GM12878 (cell line): ENCODE measurements around the gene TBPL2. TPM values are rescaled to one million over a fixed set of nuclear protein-coding genes. Genes with fewer than 3 reads are reported as not detected.
"Not testable (repeated sequence)": the region's sequence is repeated elsewhere in the genome, so short reads cannot be mapped to it uniquely, and the experiment has no call there.

Experiments used
- ATAC-seq: fragments of 200-7000 bp; cut with Tn5 transposase; 3 replicates; pipeline ENCODE4 v1.9.1; 2020; ENCODE audit warnings: mild to moderate bottlenecking, moderate library complexity
- BruUV-seq: library from RNA; stranded (reverse); fragments of 400-500 nt; replicated peaks from 2 replicates; lab custom pipeline; 2021; lab: Mats Ljungman, UMichigan
- CTCF ChIA-PET: fragments of 300-600 bp; sonication (Branson Sonifier 250); formaldehyde crosslinking; extraction: SDS; loops from one replicate; lab custom pipeline; 2021; ENCODE audit warnings: inconsistent platforms; lab: Yijun Ruan, JAX
- POLR2A ChIA-PET: fragments of 350-600 bp; formaldehyde crosslinking; extraction: SDS; loops from one replicate; lab custom pipeline; 2021; ENCODE audit warnings: inconsistent platforms; lab: Charles Lee
- RAD21 ChIA-PET: fragments of 300-600 bp; sonication (Branson Sonifier 250); formaldehyde crosslinking; loops from one replicate; lab custom pipeline; 2023; ENCODE audit warnings: antibody characterized with exemption; ENCODE audit not compliant: unreplicated experiment; lab: Charles Lee
- SMC1A ChIA-PET: fragments of 300-600 bp; sonication (Branson Sonifier 250); formaldehyde crosslinking; loops from one replicate; lab custom pipeline; 2023; ENCODE audit not compliant: unreplicated experiment, uncharacterized antibody; lab: Charles Lee
- DNase-seq: peaks from one replicate; pipeline ENCODE4 v3.0.0-alpha.2; 2011; ENCODE audit warnings: low read depth, low spot score
- FAIRE-seq: peaks from 3 replicates; lab custom pipeline; 2011; peaks lifted over from hg19 to GRCh38; lab: Jason Lieb, UNC
- H2AFZ ChIP-seq: 2 replicates; pipeline ENCODE4 v1.6.0; 2011; ENCODE audit warnings: low read depth, low read length, control low read depth; ENCODE audit not compliant: control insufficient read depth
- H3K27ac ChIP-seq: 2 replicates; pipeline ENCODE4 v1.5.1; 2011; ENCODE audit warnings: control low read depth; ENCODE audit not compliant: control insufficient read depth, insufficient read depth
- H3K27me3 ChIP-seq, 2 experiments: replicated peaks in 1 of 2; 2 replicates each; pipeline versions ENCODE4 v1.6.0 to v1.6.1; 2011; ENCODE audit warnings: low read length in 1 of 2; ENCODE audit not compliant: control insufficient read depth in 2 of 2, insufficient read depth in 2 of 2
- H3K36me3 ChIP-seq, 2 experiments: 2 replicates each; pipeline ENCODE4 v1.5.1; 2011; ENCODE audit warnings: low read length in 1 of 2; ENCODE audit not compliant: control insufficient read depth in 2 of 2, insufficient read depth in 2 of 2
- H3K4me1 ChIP-seq: 2 replicates; pipeline ENCODE4 v1.6.1; 2011; ENCODE audit warnings: mild to moderate bottlenecking, low read length, moderate library complexity, mixed read lengths; ENCODE audit not compliant: control insufficient read depth, insufficient read depth
- H3K4me2 ChIP-seq: 2 replicates; pipeline ENCODE4 v1.6.0; 2011; ENCODE audit warnings: control low read depth; ENCODE audit not compliant: control insufficient read depth, insufficient read depth
- H3K4me3 ChIP-seq: fragments of 200-600 bp; sonication (generic); 2 replicates; pipeline ENCODE4 v1.5.1; 2016
- H3K79me2 ChIP-seq: 2 replicates; pipeline ENCODE4 v1.6.0; 2011; ENCODE audit warnings: low read length; ENCODE audit not compliant: control insufficient read depth, insufficient read depth
- H3K9ac ChIP-seq: 2 replicates; pipeline ENCODE4 v1.8.0; 2011; ENCODE audit warnings: low read length, control low read depth, mixed read lengths; ENCODE audit not compliant: control insufficient read depth, insufficient read depth
- H3K9me3 ChIP-seq: replicated peaks from 3 replicates; pipeline ENCODE4 v1.5.1; 2011; ENCODE audit warnings: mild to moderate bottlenecking, low read length; ENCODE audit not compliant: control insufficient read depth, insufficient read depth
- H4K20me1 ChIP-seq: 2 replicates; pipeline ENCODE4 v1.6.0; 2011; ENCODE audit not compliant: control insufficient read depth, insufficient read depth
- BRCA1 ChIP-seq: IDR thresholded peaks from 2 replicates; pipeline ENCODE4 v1.6.1; 2011; ENCODE audit warnings: low read depth, low read length, improper control_type of control experiment
- JUND ChIP-seq: IDR thresholded peaks from 2 replicates; pipeline ENCODE4 v1.6.1; 2012; ENCODE audit warnings: low read depth, mild to moderate bottlenecking, low read length, improper control_type of control experiment, moderate library complexity
- KLF5 ChIP-seq: fragments of 450-650 bp; IDR thresholded peaks from 2 replicates; pipeline ENCODE4 v1.6.1; 2014; ENCODE audit warnings: mild to moderate bottlenecking; ENCODE audit not compliant: partially characterized antibody
- WGBS: methylation state at CpG from one replicate; pipeline ENCODE4 v1.1.6; 2016; ENCODE audit warnings: low lambda C conversion rate; ENCODE audit not compliant: insufficient replicate concordance, insufficient coverage; ENCODE audit errors: missing lambda C conversion rate; 5-methylcytosine and 5-hydroxymethylcytosine counted together
- in situ Hi-C: fragments of 300-500 bp; cut with MboI; formaldehyde crosslinking; loops from 9 replicates; pipeline ENCODE4 v1.14.3; 2018; ENCODE audit warnings: mixed read lengths
- intact Hi-C: fragments of 100-400 bp; cut with micrococcal nuclease; formaldehyde crosslinking; loops from one replicate; pipeline ENCODE4 v1.14.2; 2022; ENCODE audit not compliant: unreplicated experiment
- polyA plus RNA-seq, 11 experiments: library from polyadenylated mRNA; depleted of rRNA in 4 of 11; unstranded in 6 of 11; stranded (reverse) in 5 of 11; fragments of >200 nt; fragmentation: Nextera tagmentation in 4 of 11; fragmentation: Illumina TruSeq in 1 of 11; extraction: Ambion mirVana in 4 of 11; extraction: Trizol in 1 of 11; gene quantifications; 1 replicate in 1 of 11; 2 replicates in 10 of 11; pipeline versions ENCODE4 v1.2.1 to v1.2.3, GENCODE V29; 2011 to 2016; ENCODE audit warnings: inconsistent platforms in 2 of 11, missing spikeins in 2 of 11, low read depth in 1 of 11
- total RNA-seq, 4 experiments: library from RNA; depleted of rRNA in 3 of 4; stranded (reverse); fragments of >200 nt in 3 of 4; fragmentation: Illumina TruSeq in 1 of 4; extraction: Trizol in 1 of 4; gene quantifications; 2 replicates each; pipeline versions ENCODE4 v1.2.1 to v1.2.3, GENCODE V29; 2013 to 2021
- TF ChIP-seq, protein P1 (sequence below): fragments of 150-350 bp; IDR thresholded peaks from 2 replicates; pipeline ENCODE4 v1.6.1; 2014; ENCODE audit warnings: mild to moderate bottlenecking, low read depth, low read length
- TF ChIP-seq, protein P2 (sequence below): fragments of 450-650 bp; formaldehyde crosslinking; IDR thresholded peaks from 2 replicates; pipeline ENCODE4 v1.4.0; 2022; ENCODE audit warnings: mild to moderate bottlenecking, moderate library complexity
- TF ChIP-seq, protein P3 (sequence below): fragments of 450-650 bp; IDR thresholded peaks from 2 replicates; pipeline ENCODE4 v1.6.1; 2017; ENCODE audit warnings: low read depth, mild to moderate bottlenecking, moderate library complexity
- TF ChIP-seq, protein P4 (sequence below): fragments of 150-350 bp; IDR thresholded peaks from 2 replicates; pipeline ENCODE4 v1.6.1; 2016; ENCODE audit warnings: low read depth, low read length
- TF ChIP-seq, protein P5 (sequence below): IDR thresholded peaks from 2 replicates; pipeline ENCODE4 v1.6.1; 2012; ENCODE audit warnings: low read length, inconsistent platforms

TBPL2 gene
- total and polyA plus RNA-seq, 10 of the 15 experiments (the other 5 are each of a cell fraction or from before 2014, with no cell fraction given) = 0.41 TPM; not detected in 9

DNA sequence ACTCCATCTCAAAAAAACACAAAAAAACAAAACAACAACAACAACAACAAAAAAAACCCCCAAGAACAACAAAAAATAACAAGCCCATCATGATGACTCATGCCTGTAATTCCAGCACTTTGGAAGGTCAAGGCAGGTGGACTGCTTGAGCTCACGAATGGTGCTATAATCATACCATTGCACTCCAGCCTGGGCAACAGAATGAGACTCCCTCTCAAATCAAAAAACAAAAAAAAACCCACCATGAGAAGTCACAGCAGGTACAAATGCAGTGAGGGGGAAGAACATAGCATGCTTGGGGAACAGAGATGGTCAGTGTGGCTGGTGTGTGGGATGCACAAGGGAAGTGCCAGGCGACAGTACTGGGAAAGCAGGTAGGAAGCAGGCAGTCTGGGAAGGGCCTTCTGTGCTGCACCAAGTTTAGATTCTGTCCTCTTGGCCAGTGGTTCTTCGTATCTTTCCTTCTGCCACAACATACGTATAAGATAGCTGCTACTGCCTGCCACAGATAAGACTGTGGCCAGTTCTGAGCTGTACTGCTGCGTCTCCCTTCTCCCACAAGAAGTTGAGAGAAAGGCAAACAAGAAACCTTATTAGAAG lies 56.8 kb downstream of the TBPL2 start (continued):
- TF ChIP-seq, protein P1, sequence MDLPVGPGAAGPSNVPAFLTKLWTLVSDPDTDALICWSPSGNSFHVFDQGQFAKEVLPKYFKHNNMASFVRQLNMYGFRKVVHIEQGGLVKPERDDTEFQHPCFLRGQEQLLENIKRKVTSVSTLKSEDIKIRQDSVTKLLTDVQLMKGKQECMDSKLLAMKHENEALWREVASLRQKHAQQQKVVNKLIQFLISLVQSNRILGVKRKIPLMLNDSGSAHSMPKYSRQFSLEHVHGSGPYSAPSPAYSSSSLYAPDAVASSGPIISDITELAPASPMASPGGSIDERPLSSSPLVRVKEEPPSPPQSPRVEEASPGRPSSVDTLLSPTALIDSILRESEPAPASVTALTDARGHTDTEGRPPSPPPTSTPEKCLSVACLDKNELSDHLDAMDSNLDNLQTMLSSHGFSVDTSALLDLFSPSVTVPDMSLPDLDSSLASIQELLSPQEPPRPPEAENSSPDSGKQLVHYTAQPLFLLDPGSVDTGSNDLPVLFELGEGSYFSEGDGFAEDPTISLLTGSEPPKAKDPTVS = no peak
- TF ChIP-seq BRCA1 (no peak), KLF5 (no peak), JUND (no peak)
- TF ChIP-seq, protein P2, sequence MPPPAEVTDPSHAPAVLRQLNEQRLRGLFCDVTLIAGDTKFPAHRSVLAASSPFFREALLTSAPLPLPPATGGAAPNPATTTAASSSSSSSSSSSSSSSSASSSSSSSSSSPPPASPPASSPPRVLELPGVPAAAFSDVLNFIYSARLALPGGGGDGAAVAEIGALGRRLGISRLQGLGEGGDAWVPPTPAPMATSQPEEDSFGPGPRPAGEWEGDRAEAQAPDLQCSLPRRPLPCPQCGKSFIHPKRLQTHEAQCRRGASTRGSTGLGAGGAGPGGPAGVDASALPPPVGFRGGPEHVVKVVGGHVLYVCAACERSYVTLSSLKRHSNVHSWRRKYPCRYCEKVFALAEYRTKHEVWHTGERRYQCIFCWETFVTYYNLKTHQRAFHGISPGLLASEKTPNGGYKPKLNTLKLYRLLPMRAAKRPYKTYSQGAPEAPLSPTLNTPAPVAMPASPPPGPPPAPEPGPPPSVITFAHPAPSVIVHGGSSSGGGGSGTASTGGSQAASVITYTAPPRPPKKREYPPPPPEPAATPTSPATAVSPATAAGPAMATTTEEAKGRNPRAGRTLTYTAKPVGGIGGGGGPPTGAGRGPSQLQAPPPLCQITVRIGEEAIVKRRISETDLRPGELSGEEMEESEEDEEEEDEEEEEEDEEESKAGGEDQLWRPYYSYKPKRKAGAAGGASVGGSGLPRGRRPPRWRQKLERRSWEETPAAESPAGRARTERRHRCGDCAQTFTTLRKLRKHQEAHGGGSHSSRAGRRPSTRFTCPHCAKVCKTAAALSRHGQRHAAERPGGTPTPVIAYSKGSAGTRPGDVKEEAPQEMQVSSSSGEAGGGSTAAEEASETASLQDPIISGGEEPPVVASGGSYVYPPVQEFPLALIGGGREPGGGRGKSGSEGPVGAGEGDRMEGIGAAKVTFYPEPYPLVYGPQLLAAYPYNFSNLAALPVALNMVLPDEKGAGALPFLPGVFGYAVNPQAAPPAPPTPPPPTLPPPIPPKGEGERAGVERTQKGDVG (CRISPR knock-in tag) = no peak
- TF ChIP-seq, protein P3, sequence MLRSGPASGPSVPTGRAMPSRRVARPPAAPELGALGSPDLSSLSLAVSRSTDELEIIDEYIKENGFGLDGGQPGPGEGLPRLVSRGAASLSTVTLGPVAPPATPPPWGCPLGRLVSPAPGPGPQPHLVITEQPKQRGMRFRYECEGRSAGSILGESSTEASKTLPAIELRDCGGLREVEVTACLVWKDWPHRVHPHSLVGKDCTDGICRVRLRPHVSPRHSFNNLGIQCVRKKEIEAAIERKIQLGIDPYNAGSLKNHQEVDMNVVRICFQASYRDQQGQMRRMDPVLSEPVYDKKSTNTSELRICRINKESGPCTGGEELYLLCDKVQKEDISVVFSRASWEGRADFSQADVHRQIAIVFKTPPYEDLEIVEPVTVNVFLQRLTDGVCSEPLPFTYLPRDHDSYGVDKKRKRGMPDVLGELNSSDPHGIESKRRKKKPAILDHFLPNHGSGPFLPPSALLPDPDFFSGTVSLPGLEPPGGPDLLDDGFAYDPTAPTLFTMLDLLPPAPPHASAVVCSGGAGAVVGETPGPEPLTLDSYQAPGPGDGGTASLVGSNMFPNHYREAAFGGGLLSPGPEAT = no peak
- TF ChIP-seq, protein P4, sequence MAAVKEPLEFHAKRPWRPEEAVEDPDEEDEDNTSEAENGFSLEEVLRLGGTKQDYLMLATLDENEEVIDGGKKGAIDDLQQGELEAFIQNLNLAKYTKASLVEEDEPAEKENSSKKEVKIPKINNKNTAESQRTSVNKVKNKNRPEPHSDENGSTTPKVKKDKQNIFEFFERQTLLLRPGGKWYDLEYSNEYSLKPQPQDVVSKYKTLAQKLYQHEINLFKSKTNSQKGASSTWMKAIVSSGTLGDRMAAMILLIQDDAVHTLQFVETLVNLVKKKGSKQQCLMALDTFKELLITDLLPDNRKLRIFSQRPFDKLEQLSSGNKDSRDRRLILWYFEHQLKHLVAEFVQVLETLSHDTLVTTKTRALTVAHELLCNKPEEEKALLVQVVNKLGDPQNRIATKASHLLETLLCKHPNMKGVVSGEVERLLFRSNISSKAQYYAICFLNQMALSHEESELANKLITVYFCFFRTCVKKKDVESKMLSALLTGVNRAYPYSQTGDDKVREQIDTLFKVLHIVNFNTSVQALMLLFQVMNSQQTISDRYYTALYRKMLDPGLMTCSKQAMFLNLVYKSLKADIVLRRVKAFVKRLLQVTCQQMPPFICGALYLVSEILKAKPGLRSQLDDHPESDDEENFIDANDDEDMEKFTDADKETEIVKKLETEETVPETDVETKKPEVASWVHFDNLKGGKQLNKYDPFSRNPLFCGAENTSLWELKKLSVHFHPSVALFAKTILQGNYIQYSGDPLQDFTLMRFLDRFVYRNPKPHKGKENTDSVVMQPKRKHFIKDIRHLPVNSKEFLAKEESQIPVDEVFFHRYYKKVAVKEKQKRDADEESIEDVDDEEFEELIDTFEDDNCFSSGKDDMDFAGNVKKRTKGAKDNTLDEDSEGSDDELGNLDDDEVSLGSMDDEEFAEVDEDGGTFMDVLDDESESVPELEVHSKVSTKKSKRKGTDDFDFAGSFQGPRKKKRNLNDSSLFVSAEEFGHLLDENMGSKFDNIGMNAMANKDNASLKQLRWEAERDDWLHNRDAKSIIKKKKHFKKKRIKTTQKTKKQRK = no peak
- TF ChIP-seq, protein P5, sequence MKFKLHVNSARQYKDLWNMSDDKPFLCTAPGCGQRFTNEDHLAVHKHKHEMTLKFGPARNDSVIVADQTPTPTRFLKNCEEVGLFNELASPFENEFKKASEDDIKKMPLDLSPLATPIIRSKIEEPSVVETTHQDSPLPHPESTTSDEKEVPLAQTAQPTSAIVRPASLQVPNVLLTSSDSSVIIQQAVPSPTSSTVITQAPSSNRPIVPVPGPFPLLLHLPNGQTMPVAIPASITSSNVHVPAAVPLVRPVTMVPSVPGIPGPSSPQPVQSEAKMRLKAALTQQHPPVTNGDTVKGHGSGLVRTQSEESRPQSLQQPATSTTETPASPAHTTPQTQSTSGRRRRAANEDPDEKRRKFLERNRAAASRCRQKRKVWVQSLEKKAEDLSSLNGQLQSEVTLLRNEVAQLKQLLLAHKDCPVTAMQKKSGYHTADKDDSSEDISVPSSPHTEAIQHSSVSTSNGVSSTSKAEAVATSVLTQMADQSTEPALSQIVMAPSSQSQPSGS = no peak

DNA sequence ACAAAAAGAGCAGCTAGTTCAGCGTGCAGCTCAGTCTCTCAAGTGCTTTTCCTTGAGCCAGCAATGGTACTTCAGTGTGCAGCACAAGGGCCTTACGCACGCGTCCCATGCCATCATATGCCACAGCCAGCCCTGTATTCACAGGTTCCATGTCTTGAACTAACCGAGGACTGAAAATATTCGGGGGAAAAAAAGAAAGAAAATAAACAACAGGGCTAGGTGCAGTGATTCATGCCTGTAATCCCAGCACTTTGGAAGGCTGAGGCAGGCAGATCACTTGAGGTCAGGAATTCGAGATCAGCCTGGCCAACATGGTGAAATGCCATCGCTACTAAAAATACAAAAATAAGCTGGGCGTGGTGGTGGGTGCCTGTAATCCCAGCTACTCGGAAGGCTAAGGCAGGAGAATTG lies 57.4 kb downstream of the TBPL2 start:
- WGBS = 89% methylated on average over 10 of the region's 10 CpGs
- RAD21 ChIA-PET, BruUV-seq, H3K4me3 ChIP-seq, FAIRE-seq, intact Hi-C loops, H3K9ac ChIP-seq, H3K4me2 ChIP-seq, POLR2A ChIA-PET, H3K79me2 ChIP-seq, ATAC-seq, H4K20me1 ChIP-seq, H3K27me3 ChIP-seq, H3K4me1 ChIP-seq, H3K27ac ChIP-seq, H3K9me3 ChIP-seq, H2AFZ ChIP-seq, DNase-seq, in situ Hi-C loops, H3K36me3 ChIP-seq: not testable (repeated sequence)
- CTCF ChIA-PET = interaction anchor here (0.9 to 1.5 kb wide), 2 partner anchors 10 to 39 kb away, joined by 3 to 4 read pairs; no protein-coding TSS in a partner anchor
- SMC1A ChIA-PET = interaction anchor here (0.5 to 1.5 kb wide), 2 partner anchors 14 to 111 kb away, joined by 3 read pairs; no protein-coding TSS in a partner anchor
